Spleen (tissue), 11 donors: ENCODE results near the gene TARP.

ENCODE experiments used
- DNase-seq: peaks from one replicate; pipeline ENCODE4 v3.0.0-alpha.2; 2020
- H3K27ac ChIP-seq, 8 donors: fragments of 200-600 bp; sonication (generic) in 7 of 8; 1 replicate in 4 of 8; 2 replicates in 4 of 8; pipeline versions ENCODE4 v1.5.0 to v1.8.0; 2016 to 2021; ENCODE audit warnings: inconsistent platforms in 4 of 8, mild to moderate bottlenecking in 4 of 8, moderate library complexity in 1 of 8
- H3K27me3 ChIP-seq, 7 donors: fragments of 200-600 bp; sonication (generic) in 6 of 7; replicated peaks in 1 of 7; 1 replicate in 4 of 7; 2 replicates in 3 of 7; pipeline versions ENCODE4 v1.5.0 to v1.8.0; 2016 to 2021; ENCODE audit warnings: inconsistent platforms in 3 of 7, mild to moderate bottlenecking in 1 of 7
- H3K36me3 ChIP-seq, 6 donors: fragments of 200-600 bp; sonication (generic) in 5 of 6; 1 replicate in 4 of 6; 2 replicates in 2 of 6; pipeline versions ENCODE4 v1.5.0 to v1.8.0; 2016 to 2021; ENCODE audit warnings: inconsistent platforms in 2 of 6
- H3K4me1 ChIP-seq, 6 donors: fragments of 200-600 bp; sonication (generic) in 5 of 6; 1 replicate in 3 of 6; 2 replicates in 3 of 6; pipeline versions ENCODE4 v1.5.0 to v1.8.0; 2016 to 2021; ENCODE audit warnings: inconsistent platforms in 3 of 6
- H3K4me3 ChIP-seq, 8 donors: fragments of 200-600 bp; sonication (generic) in 7 of 8; 1 replicate in 4 of 8; 2 replicates in 4 of 8; pipeline versions ENCODE4 v1.5.0 to v1.8.0; 2016 to 2021; ENCODE audit warnings: inconsistent platforms in 4 of 8, mild to moderate bottlenecking in 4 of 8, moderate library complexity in 2 of 8
- H3K9me3 ChIP-seq, 8 donors: fragments of 200-600 bp; sonication (generic) in 7 of 8; 1 replicate in 4 of 8; 2 replicates in 4 of 8; pipeline versions ENCODE4 v1.5.0 to v1.8.0; 2016 to 2021; ENCODE audit warnings: inconsistent platforms in 4 of 8
- POLR2A ChIP-seq, 3 donors: fragments of 450-650 bp; IDR thresholded peaks; one replicate each; pipeline ENCODE4 v1.5.1; 2017; ENCODE audit warnings: antibody characterized with exemption in 3 of 3, mild to moderate bottlenecking in 1 of 3
- POLR2AphosphoS5 ChIP-seq, 3 donors: sonication (generic); formaldehyde crosslinking; IDR thresholded peaks; one replicate each; pipeline ENCODE4 v1.5.1; 2017; ENCODE audit warnings: antibody characterized with exemption in 3 of 3
- WGBS, 5 donors: extraction: QIAGEN DNeasy Blood & Tissue Kit in 3 of 5; methylation state at CpG; one replicate each; pipeline versions ENCODE4 v1.1.5 to v1.1.7; 2013 to 2018; 5-methylcytosine and 5-hydroxymethylcytosine counted together
- intact Hi-C: fragments of 100-400 bp; cut with DNase I; formaldehyde crosslinking; loops from one replicate; pipeline ENCODE4 v1.15.0; 2023; ENCODE audit warnings: low total_unique reads
- TF ChIP-seq, protein P1 (sequence below), 11 experiments: fragments of 200-600 bp in 7 of 11; fragments of 450-650 bp in 4 of 11; sonication (generic) in 4 of 11; IDR thresholded peaks in 8 of 11; conservative IDR thresholded peaks in 3 of 11; 1 replicate in 7 of 11; 2 replicates in 4 of 11; pipeline versions ENCODE4 v1.4.0 to v1.8.0; 2016 to 2021; ENCODE audit warnings: antibody characterized with exemption in 11 of 11, inconsistent platforms in 4 of 11, mild to moderate bottlenecking in 1 of 11
- donor health status: healthy with polysubstance abuse.
- donor health status: DM: no; HTN: no; CAD: no; lungs with moderate emphysema.
- donor health status: DM: no; HTN: no; CAD: no.
- donor health status: Bipolar disorder and iron deficiency.
- donor health status: healthy.
- donor health status: DM: no; HTN: no; CAD: no.
- donor health status: DM: yes; HTN: yes; CAD: no.

Gene TARP

DNA sequence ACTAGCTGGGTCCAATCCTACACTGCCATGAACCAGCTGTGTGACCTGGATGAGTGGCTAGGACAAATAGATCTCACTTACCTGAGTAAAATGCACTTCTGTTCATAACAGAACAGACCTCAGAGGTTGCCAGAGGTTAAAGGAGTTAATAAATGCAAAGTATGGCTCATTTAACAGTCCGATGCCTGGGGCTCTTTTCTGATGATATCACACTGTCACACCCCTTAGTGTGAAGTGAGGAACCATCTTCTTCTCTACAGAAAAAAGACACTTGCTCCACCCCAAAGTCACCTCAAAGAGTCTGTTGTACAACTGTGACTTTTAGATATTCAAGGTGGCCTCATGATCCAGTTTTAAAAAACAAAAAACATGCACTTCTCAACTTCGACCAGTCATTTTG is 21.5 kb upstream of the TARP start:
- Histone ChIP-seq H3K4me1 (peaks cover 0 to 3% (median 0%) of the 10 kb centered on the region in 6 donors), H3K27ac (no peak overlapping the region), H3K9me3 (no peaks in the 10 kb centered on the region), H3K27me3 (no peaks in the 10 kb centered on the region), H3K36me3 (no peaks in the 10 kb centered on the region), H3K4me3 (no peak overlapping the region)
- intact Hi-C loops = no loop called here
- DNase-seq = no peak
- TF ChIP-seq POLR2A (IDR thresholded peaks at IDR 0.05) = no peak
- TF ChIP-seq, protein P1, sequence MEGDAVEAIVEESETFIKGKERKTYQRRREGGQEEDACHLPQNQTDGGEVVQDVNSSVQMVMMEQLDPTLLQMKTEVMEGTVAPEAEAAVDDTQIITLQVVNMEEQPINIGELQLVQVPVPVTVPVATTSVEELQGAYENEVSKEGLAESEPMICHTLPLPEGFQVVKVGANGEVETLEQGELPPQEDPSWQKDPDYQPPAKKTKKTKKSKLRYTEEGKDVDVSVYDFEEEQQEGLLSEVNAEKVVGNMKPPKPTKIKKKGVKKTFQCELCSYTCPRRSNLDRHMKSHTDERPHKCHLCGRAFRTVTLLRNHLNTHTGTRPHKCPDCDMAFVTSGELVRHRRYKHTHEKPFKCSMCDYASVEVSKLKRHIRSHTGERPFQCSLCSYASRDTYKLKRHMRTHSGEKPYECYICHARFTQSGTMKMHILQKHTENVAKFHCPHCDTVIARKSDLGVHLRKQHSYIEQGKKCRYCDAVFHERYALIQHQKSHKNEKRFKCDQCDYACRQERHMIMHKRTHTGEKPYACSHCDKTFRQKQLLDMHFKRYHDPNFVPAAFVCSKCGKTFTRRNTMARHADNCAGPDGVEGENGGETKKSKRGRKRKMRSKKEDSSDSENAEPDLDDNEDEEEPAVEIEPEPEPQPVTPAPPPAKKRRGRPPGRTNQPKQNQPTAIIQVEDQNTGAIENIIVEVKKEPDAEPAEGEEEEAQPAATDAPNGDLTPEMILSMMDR (IDR thresholded peaks at IDR 0.05 in 8 of 11, conservative IDR thresholded peaks at IDR 0.05 in 3 of 11) = no peak
- no peak for TF ChIP-seq POLR2AphosphoS5 (IDR thresholded peaks at IDR 0.05)
- 83 to 87% (median 84%) methylated on average over 2 of the region's 2 CpGs for WGBS, 5 donors

DNA sequence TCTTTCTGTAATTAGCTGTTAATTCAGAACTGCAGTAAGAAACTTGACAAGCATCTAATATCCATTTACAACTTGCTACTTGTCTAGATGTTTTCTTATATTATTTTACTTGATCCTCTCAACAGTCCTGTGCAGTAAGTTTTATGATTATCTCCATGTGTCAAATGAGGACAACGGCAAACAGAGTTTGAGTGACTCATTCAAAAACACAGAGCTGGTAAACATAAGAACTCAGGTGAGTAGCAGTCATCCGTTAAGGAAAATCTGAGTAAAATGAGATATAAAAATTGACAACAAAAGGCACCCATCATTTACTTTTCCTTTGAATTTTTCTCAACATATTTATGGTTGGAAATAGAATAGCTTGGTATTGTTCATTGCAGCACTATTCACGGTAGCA is 19.0 kb upstream of the TARP start:
- WGBS, 5 donors = 93 to 99% (median 94%) methylated on average over 3 of the region's 3 CpGs
- Histone ChIP-seq H3K9me3 (no peaks in the 10 kb centered on the region), H3K4me1 (no peaks in the 10 kb centered on the region), H3K36me3 (no peaks in the 10 kb centered on the region), H3K4me3 (no peak overlapping the region), H3K27ac (no peak overlapping the region), H3K27me3 (no peaks in the 10 kb centered on the region)
- intact Hi-C loops = no loop called here
- TF ChIP-seq POLR2AphosphoS5 (IDR thresholded peaks at IDR 0.05) = no peak
- TF ChIP-seq, protein P1 (IDR thresholded peaks at IDR 0.05 in 8 of 11, conservative IDR thresholded peaks at IDR 0.05 in 3 of 11) = no peak
- no peak for TF ChIP-seq POLR2A (IDR thresholded peaks at IDR 0.05)
- no peak for DNase-seq

DNA sequence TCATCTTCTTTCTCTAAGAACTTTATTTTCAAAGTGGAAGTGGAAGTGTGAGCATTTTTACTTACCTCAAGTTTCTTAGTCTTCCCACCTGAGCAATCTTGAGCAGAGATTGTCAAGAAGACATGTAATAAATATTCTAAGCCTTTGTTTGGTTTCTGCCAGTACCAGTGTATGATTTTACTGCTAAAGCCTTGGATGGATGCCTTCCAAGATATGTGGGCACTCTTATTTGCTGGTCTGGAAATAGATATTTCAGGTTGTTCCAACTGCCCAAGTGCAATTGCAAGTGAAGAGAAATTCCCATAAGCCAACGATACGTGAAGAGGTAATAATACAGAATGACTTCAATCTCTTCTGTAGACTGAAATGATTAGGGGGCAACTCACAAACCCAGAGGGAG is 18.2 kb upstream of the TARP start:
- intact Hi-C loops = no loop called here
- TF ChIP-seq POLR2AphosphoS5 (IDR thresholded peaks at IDR 0.05) (no peak), POLR2A (IDR thresholded peaks at IDR 0.05) (no peak)
- TF ChIP-seq, protein P1 (IDR thresholded peaks at IDR 0.05 in 8 of 11, conservative IDR thresholded peaks at IDR 0.05 in 3 of 11) = no peak
- Histone ChIP-seq H3K9me3 (no peaks in the 10 kb centered on the region), H3K4me3 (no peak overlapping the region), H3K27ac (no peak overlapping the region), H3K4me1 (no peaks in the 10 kb centered on the region), H3K36me3 (no peaks in the 10 kb centered on the region), H3K27me3 (no peaks in the 10 kb centered on the region)
- DNase-seq = no peak
- WGBS, 5 donors = 93 to 97% (median 96%) methylated on average over 2 of the region's 2 CpGs

DNA sequence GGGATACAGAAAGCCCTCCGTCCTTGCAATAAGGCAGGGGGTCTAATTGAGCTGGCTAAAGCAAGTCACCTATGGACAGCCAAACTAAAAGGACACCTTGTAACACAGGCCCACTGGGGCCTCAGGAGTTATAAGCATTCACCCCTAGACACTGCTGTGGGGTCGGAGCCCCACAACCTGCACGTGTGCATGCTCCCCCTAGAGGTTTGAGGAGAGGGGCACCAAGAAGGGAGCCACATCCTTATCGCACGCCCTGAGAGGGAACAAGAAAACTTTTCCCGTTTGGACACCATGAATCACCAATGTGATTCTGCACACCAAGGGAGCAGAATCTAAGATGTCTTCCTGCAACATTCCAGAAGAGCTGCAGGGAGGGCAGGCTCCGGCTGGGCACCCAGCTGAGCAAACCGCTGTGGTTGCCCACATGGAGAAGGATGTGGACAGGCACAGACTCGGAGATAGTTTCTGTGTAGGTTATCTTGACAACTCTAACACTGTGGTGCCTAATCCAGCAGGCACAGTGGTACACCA is 17.7 kb upstream of the TARP start:
- Histone ChIP-seq H3K36me3 (no peaks in the 10 kb centered on the region), H3K9me3 (no peaks in the 10 kb centered on the region), H3K27ac (no peak overlapping the region), H3K4me1 (no peaks in the 10 kb centered on the region), H3K4me3 (no peak overlapping the region), H3K27me3 (no peaks in the 10 kb centered on the region)
- DNase-seq = no peak
- TF ChIP-seq, protein P1 (IDR thresholded peaks at IDR 0.05 in 8 of 11, conservative IDR thresholded peaks at IDR 0.05 in 3 of 11) = no peak
- TF ChIP-seq POLR2A (IDR thresholded peaks at IDR 0.05) (no peak), POLR2AphosphoS5 (IDR thresholded peaks at IDR 0.05) (no peak)
- intact Hi-C loops = no loop called here
- 67 to 79% (median 74%) methylated on average over 6 to 9 of the region's 9 CpGs for WGBS, 5 donors
